ENCODE measurements around the gene CLPTM1L.
A peak's percentile ranks its signal among the peaks of the same experiment; 100 is the strongest.

Gene CLPTM1L

DNA sequence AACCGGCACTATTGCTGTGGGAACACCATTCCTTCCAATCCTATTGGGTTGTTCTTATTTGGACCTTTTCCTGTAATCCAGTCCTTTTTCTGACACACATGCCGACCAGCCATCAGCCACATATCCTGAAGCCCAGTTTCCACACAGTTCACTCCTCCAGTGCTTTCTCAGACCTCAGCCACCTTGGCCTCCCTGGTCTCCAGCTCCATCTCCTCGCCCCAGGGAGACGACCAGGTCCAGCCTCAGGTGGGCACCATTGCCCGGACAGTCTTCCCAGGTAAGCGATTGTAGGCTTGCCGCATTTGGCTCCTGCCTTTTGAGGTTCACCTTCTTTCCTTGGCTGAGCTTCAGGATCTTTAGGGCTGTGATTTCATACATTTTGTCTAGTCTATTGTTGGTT is 34.8 kb downstream of the CLPTM1L start:
- Histone ChIP-seq H3K27me3 (ENCODE audit: insufficient read depth, low read depth) (no peaks in the 10 kb centered on the region), H3K79me2 (ENCODE audit: insufficient read depth, low read depth) (peaks cover 8% of the 10 kb centered on the region; the same call in 1 of the 2 replicates), H3K27ac (peak overlapping the region; percentile 100; the same call in 1 of the 2 replicates), H3K36me3 (ENCODE audit: insufficient read depth) (no peaks in the 10 kb centered on the region), H3K9ac (no peak overlapping the region), H4K20me1 (ENCODE audit: insufficient read depth) (no peaks in the 10 kb centered on the region), H3K4me1 (ENCODE audit: low read depth, poor library complexity, severe bottlenecking) (peaks cover 63% of the 10 kb centered on the region), H3K4me3 (IDR thresholded peaks at IDR 0.05; ENCODE audit: insufficient read depth, low read depth, low read length) (no peak overlapping the region), H2AFZ (ENCODE audit: low read depth) (no peak overlapping the region), H3K4me2 (no peak overlapping the region)
- no peak for TF ChIP-seq CTCF (conservative IDR thresholded peaks at IDR 0.05; ENCODE audit: low read depth, low read length)

- H3K4me2 ChIP-seq: no peak overlapping the region
- no peak overlapping the region for H2AFZ ChIP-seq (ENCODE audit: low read depth)
- no peak overlapping the region for H3K4me3 ChIP-seq (IDR thresholded peaks at IDR 0.05; ENCODE audit: insufficient read depth, low read depth, low read length)
- peaks cover 7% of the 10 kb centered on the region for H3K4me1 ChIP-seq (ENCODE audit: low read depth, poor library complexity, severe bottlenecking)
- no peak overlapping the region for H3K27ac ChIP-seq
- no peaks in the 10 kb centered on the region for H3K27me3 ChIP-seq (ENCODE audit: insufficient read depth, low read depth)
- no peak for TF ChIP-seq CTCF (conservative IDR thresholded peaks at IDR 0.05; ENCODE audit: low read depth, low read length)
- no peaks in the 10 kb centered on the region for H3K36me3 ChIP-seq (ENCODE audit: insufficient read depth)
- H3K79me2 ChIP-seq (ENCODE audit: insufficient read depth, low read depth): no peaks in the 10 kb centered on the region
- no peaks in the 10 kb centered on the region for H4K20me1 ChIP-seq (ENCODE audit: insufficient read depth)
- H3K9ac ChIP-seq: no peak overlapping the region
Observed at GRCh38 chr5:1304033-1304432, 40.9 kb downstream of the CLPTM1L start.

DNA sequence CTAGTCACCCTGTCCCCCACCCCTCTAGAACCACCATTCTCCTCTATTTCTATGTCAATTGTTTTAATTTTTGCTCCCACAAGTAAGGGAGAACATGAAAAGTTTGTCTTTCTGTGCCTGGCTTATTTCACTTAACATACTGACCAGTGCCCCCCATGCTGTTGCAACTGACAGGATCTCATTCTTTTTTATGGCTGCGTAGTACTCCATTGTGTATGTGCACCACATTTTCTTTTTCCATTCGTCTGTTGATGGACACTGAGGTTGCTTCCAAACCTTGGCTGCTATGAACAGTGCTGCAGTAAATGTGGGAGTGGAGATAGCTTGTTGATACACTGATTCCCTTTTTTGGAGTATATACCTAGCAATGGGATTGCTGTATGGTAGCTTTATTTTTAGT is 42.6 kb downstream of the CLPTM1L start:
- Histone ChIP-seq H3K4me2 (no peak overlapping the region), H3K9ac (no peak overlapping the region), H3K27ac (no peak overlapping the region), H3K4me1 (ENCODE audit: low read depth, poor library complexity, severe bottlenecking) (peaks cover 2% of the 10 kb centered on the region), H3K36me3 (ENCODE audit: insufficient read depth) (no peaks in the 10 kb centered on the region), H2AFZ (ENCODE audit: low read depth) (no peak overlapping the region), H3K79me2 (ENCODE audit: insufficient read depth, low read depth) (no peaks in the 10 kb centered on the region), H3K4me3 (IDR thresholded peaks at IDR 0.05; ENCODE audit: insufficient read depth, low read depth, low read length) (no peak overlapping the region), H4K20me1 (ENCODE audit: insufficient read depth) (no peaks in the 10 kb centered on the region), H3K27me3 (ENCODE audit: insufficient read depth, low read depth) (no peaks in the 10 kb centered on the region)
- TF ChIP-seq CTCF (conservative IDR thresholded peaks at IDR 0.05; ENCODE audit: low read depth, low read length): no peak

GRCh38 chr5:1300581-1301083 is 44.3 kb downstream of the CLPTM1L start:
- Histone ChIP-seq H3K27ac (no peak overlapping the region), H3K4me3 (IDR thresholded peaks at IDR 0.05; ENCODE audit: insufficient read depth, low read depth, low read length) (no peak overlapping the region), H3K9ac (no peak overlapping the region), H3K4me1 (ENCODE audit: low read depth, poor library complexity, severe bottlenecking) (peaks cover 12% of the 10 kb centered on the region), H3K79me2 (ENCODE audit: insufficient read depth, low read depth) (no peaks in the 10 kb centered on the region), H3K36me3 (ENCODE audit: insufficient read depth) (no peaks in the 10 kb centered on the region), H3K4me2 (no peak overlapping the region), H3K27me3 (ENCODE audit: insufficient read depth, low read depth) (no peaks in the 10 kb centered on the region), H4K20me1 (ENCODE audit: insufficient read depth) (no peaks in the 10 kb centered on the region), H2AFZ (ENCODE audit: low read depth) (no peak overlapping the region)
- TF ChIP-seq CTCF (conservative IDR thresholded peaks at IDR 0.05; ENCODE audit: low read depth, low read length): no peak
